ENCODE measurements around the gene SRRM3.

DNA sequence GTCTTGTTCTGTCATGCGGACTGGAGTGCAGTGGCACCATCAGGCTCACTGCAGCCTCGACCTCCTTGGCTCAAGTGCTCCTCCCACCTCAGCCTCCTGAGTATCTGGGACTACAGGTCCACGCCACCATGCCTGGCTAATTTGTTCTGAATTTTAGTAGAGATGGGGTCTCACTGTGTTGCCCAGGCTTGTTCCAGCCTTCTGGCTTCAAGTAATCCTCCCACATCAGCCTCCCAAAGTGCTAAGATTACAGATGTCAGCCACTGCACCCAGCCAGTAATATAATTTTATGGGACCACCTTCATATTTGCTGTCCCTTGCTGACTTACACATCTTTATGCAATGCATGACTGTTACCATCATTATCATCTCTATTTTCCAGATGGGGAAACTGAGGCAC lies 99.3 kb downstream of the SRRM3 start:
- TF ChIP-seq, protein P1, sequence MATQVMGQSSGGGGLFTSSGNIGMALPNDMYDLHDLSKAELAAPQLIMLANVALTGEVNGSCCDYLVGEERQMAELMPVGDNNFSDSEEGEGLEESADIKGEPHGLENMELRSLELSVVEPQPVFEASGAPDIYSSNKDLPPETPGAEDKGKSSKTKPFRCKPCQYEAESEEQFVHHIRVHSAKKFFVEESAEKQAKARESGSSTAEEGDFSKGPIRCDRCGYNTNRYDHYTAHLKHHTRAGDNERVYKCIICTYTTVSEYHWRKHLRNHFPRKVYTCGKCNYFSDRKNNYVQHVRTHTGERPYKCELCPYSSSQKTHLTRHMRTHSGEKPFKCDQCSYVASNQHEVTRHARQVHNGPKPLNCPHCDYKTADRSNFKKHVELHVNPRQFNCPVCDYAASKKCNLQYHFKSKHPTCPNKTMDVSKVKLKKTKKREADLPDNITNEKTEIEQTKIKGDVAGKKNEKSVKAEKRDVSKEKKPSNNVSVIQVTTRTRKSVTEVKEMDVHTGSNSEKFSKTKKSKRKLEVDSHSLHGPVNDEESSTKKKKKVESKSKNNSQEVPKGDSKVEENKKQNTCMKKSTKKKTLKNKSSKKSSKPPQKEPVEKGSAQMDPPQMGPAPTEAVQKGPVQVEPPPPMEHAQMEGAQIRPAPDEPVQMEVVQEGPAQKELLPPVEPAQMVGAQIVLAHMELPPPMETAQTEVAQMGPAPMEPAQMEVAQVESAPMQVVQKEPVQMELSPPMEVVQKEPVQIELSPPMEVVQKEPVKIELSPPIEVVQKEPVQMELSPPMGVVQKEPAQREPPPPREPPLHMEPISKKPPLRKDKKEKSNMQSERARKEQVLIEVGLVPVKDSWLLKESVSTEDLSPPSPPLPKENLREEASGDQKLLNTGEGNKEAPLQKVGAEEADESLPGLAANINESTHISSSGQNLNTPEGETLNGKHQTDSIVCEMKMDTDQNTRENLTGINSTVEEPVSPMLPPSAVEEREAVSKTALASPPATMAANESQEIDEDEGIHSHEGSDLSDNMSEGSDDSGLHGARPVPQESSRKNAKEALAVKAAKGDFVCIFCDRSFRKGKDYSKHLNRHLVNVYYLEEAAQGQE (IDR thresholded peaks at IDR 0.05; ENCODE audit: insufficient read depth in 1 of 2, low read depth in 2 of 2, low read length in 2 of 2) = no peak
- TF ChIP-seq TAF1 (IDR thresholded peaks at IDR 0.05; ENCODE audit: borderline replicate concordance, insufficient read depth, low read length) = no peak
